OCI-LY1 (cell line): Measurements from ENCODE around the gene SERGEF.

Experiments used
- H2AFZ ChIP-seq: fragments of 200-600 bp; sonication (generic), shearing (Covaris generic); 2 replicates; pipeline ENCODE4 v1.6.0; 2014; ENCODE audit warnings: antibody characterized with exemption, mild to moderate bottlenecking, low read length
- H3F3A ChIP-seq: fragments of 200-600 bp; sonication (generic), shearing (Covaris generic); 2 replicates; pipeline ENCODE4 v1.6.0; 2014; ENCODE audit warnings: mild to moderate bottlenecking, antibody characterized with exemption, low read length, moderate library complexity; ENCODE audit not compliant: insufficient read depth
- H3K27ac ChIP-seq: fragments of 200-600 bp; sonication (generic); 2 replicates; pipeline ENCODE4 v1.5.1; 2014; ENCODE audit warnings: low read length, mixed run types, mild to moderate bottlenecking, low read depth; ENCODE audit not compliant: poor library complexity, severe bottlenecking
- H3K27me3 ChIP-seq: fragments of 200-600 bp; sonication (generic); 2 replicates; pipeline ENCODE4 v1.6.0; 2014; ENCODE audit warnings: antibody characterized with exemption, mild to moderate bottlenecking, low read length, moderate library complexity; ENCODE audit not compliant: insufficient read depth
- H3K36me3 ChIP-seq: fragments of 200-600 bp; sonication (generic); 2 replicates; pipeline ENCODE4 v1.6.1; 2014; ENCODE audit warnings: mild to moderate bottlenecking, antibody characterized with exemption, low read length, moderate library complexity, mixed read lengths; ENCODE audit not compliant: insufficient read depth
- H3K4me1 ChIP-seq: fragments of 200-600 bp; sonication (generic); 2 replicates; pipeline ENCODE4 v1.5.1; 2014; ENCODE audit warnings: mild to moderate bottlenecking, low read length, moderate library complexity; ENCODE audit not compliant: insufficient read depth, severe bottlenecking
- H3K4me2 ChIP-seq: fragments of 200-600 bp; sonication (generic), shearing (Covaris generic); 2 replicates; pipeline ENCODE4 v1.6.1; 2014; ENCODE audit warnings: low read length
- H3K4me3 ChIP-seq: fragments of 200-600 bp; sonication (generic); 2 replicates; pipeline ENCODE4 v1.5.1; 2014; ENCODE audit warnings: low read length, low read depth, mild to moderate bottlenecking, mixed read lengths; ENCODE audit not compliant: poor library complexity, severe bottlenecking
- H3K79me2 ChIP-seq: fragments of 200-600 bp; shearing (Covaris generic); 2 replicates; pipeline ENCODE4 v1.6.1; 2016; ENCODE audit warnings: mixed run types, low read length, mixed read lengths; ENCODE audit not compliant: insufficient read depth
- H3K9ac ChIP-seq: fragments of 200-600 bp; sonication (generic), shearing (Covaris generic); 2 replicates; pipeline ENCODE4 v1.6.1; 2014; ENCODE audit warnings: mild to moderate bottlenecking, low read length, mixed read lengths
- H3K9me2 ChIP-seq: fragments of 200-600 bp; sonication (generic), shearing (Covaris generic); 2 replicates; pipeline ENCODE4 v1.6.1; 2014; ENCODE audit warnings: low read depth, mild to moderate bottlenecking, low read length, mixed read lengths
- H3K9me3 ChIP-seq: fragments of 200-600 bp; shearing (Covaris generic); 2 replicates; pipeline ENCODE4 v1.6.1; 2014; ENCODE audit warnings: low read length, mixed read lengths
- H4K20me1 ChIP-seq: fragments of 200-600 bp; sonication (generic), shearing (Covaris generic); 2 replicates; pipeline ENCODE4 v1.6.0; 2016; ENCODE audit warnings: mild to moderate bottlenecking, low read length; ENCODE audit not compliant: insufficient read depth
- CTCF ChIP-seq: fragments of 200-600 bp; sonication (generic), shearing (Covaris generic); IDR thresholded peaks from 2 replicates; pipeline ENCODE4 v1.5.1; 2017; ENCODE audit warnings: mild to moderate bottlenecking, antibody characterized with exemption, low read length, moderate library complexity, mixed read lengths
- EZH2 ChIP-seq: fragments of 200-600 bp; sonication (generic), shearing (Covaris generic); IDR thresholded peaks from 2 replicates; pipeline ENCODE4 v1.8.0; 2017; ENCODE audit warnings: borderline replicate concordance, mixed run types, mild to moderate bottlenecking, antibody characterized with exemption, low read length, moderate library complexity, mixed read lengths

SERGEF gene

GRCh38 chr11:17972987-17973386 is 39.9 kb downstream of the SERGEF start:
- Histone ChIP-seq H3K79me2 (no peaks in the 10 kb centered on the region), H3F3A (no peaks in the 10 kb centered on the region), H3K36me3 (peaks cover 34% of the 10 kb centered on the region), H3K9ac (no peak overlapping the region), H2AFZ (no peak overlapping the region), H3K27ac (no peak overlapping the region), H3K9me2 (no peaks in the 10 kb centered on the region), H3K4me1 (no peaks in the 10 kb centered on the region), H3K4me3 (no peak overlapping the region), H3K27me3 (no peaks in the 10 kb centered on the region), H3K9me3 (no peaks in the 10 kb centered on the region), H3K4me2 (no peak overlapping the region), H4K20me1 (no peaks in the 10 kb centered on the region)
- TF ChIP-seq CTCF (peak; percentile 43; the same call in 1 of the 2 replicates), EZH2 (no peak)

- Histone ChIP-seq H3K4me1 (no peaks in the 10 kb centered on the region), H2AFZ (no peak overlapping the region), H3K9ac (no peak overlapping the region), H3K4me3 (no peak overlapping the region), H4K20me1 (no peaks in the 10 kb centered on the region), H3K36me3 (peaks cover 32% of the 10 kb centered on the region), H3K27ac (no peak overlapping the region), H3K4me2 (no peak overlapping the region), H3F3A (no peaks in the 10 kb centered on the region), H3K79me2 (no peaks in the 10 kb centered on the region), H3K27me3 (no peaks in the 10 kb centered on the region), H3K9me2 (no peaks in the 10 kb centered on the region), H3K9me3 (no peaks in the 10 kb centered on the region)
- TF ChIP-seq CTCF (no peak), EZH2 (no peak)
Observed at GRCh38 chr11:17968206-17968605, 44.6 kb downstream of the SERGEF start.

- H3K4me2 ChIP-seq: no peak overlapping the region
Observed at GRCh38 chr11:17967661-17968060, 45.2 kb downstream of the SERGEF start.

More at GRCh38 chr11:17967661-17968060, 45.2 kb downstream of the SERGEF start:
- TF ChIP-seq EZH2: no peak
- TF ChIP-seq CTCF: no peak
- H3K9me3 ChIP-seq: no peaks in the 10 kb centered on the region
- no peaks in the 10 kb centered on the region for H3K9me2 ChIP-seq
- H3K36me3 ChIP-seq: peaks cover 28% of the 10 kb centered on the region
- no peak overlapping the region for H3K27ac ChIP-seq
- H3K79me2 ChIP-seq: no peaks in the 10 kb centered on the region
- H3K27me3 ChIP-seq: no peaks in the 10 kb centered on the region
- no peaks in the 10 kb centered on the region for H4K20me1 ChIP-seq
- H2AFZ ChIP-seq: no peak overlapping the region
- no peaks in the 10 kb centered on the region for H3K4me1 ChIP-seq
- no peak overlapping the region for H3K9ac ChIP-seq
- H3F3A ChIP-seq: no peaks in the 10 kb centered on the region
- H3K4me3 ChIP-seq: no peak overlapping the region
